Skin epidermis (tissue), 12 donors: ENCODE data around the gene ARVCF.

Experiments
- H3K27ac ChIP-seq, 21 experiments: fragments of 200-600 bp; sonication (generic) in 11 of 21; one replicate each; pipeline ENCODE4 v1.5.0; 2020; ENCODE audit warnings: mild to moderate bottlenecking in 3 of 21, inconsistent platforms in 2 of 21, moderate library complexity in 2 of 21
- H3K4me3 ChIP-seq, 7 experiments: fragments of 200-600 bp; sonication (generic) in 2 of 7; one replicate each; pipeline ENCODE4 v1.5.0; 2020; ENCODE audit warnings: inconsistent platforms in 2 of 7, mild to moderate bottlenecking in 2 of 7, moderate library complexity in 1 of 7

The ARVCF gene

GRCh38 chr22:20033045-20033706, 16.6 kb upstream of the ARVCF start:
- Histone ChIP-seq H3K4me3 (no peak overlapping the region), H3K27ac (peak overlapping the region in 4 of 21 experiments; percentile 3 to 47 (median 32))

- Histone ChIP-seq H3K27ac (peak overlapping the region in 7 of 21 experiments; percentile 3 to 47 (median 32)), H3K4me3 (no peak overlapping the region)
Measured at GRCh38 chr22:20032407-20032991, 15.9 kb upstream of the ARVCF start.

GRCh38 chr22:20031732-20032406, 15.2 kb upstream of the ARVCF start:
- peak overlapping the region in 6 of 21 experiments; percentile 30 to 47 (median 40) for H3K27ac ChIP-seq
- H3K4me3 ChIP-seq, result no peak overlapping the region

- H3K4me3 ChIP-seq, result no peak overlapping the region
- H3K27ac ChIP-seq, result peak overlapping the region in 1 of 21 experiments; percentile 32
Measured at GRCh38 chr22:20029550-20030225, 13.1 kb upstream of the ARVCF start.

GRCh38 chr22:20028855-20029549, 12.4 kb upstream of the ARVCF start:
- no peak overlapping the region for H3K4me3 ChIP-seq
- H3K27ac ChIP-seq, result peak overlapping the region in 2 of 21 experiments; percentile 16 to 37

- peak overlapping the region in 1 of 21 experiments; percentile 37 for H3K27ac ChIP-seq
- H3K4me3 ChIP-seq, result no peak overlapping the region
Measured at GRCh38 chr22:20027966-20028854, 11.6 kb upstream of the ARVCF start.

- Histone ChIP-seq H3K4me3 (no peak overlapping the region), H3K27ac (no peak overlapping the region)
Measured at GRCh38 chr22:20026996-20027601, 10.5 kb upstream of the ARVCF start.

- Histone ChIP-seq H3K4me3 (no peak overlapping the region), H3K27ac (no peak overlapping the region)
Measured at GRCh38 chr22:20026204-20026908, 9.7 kb upstream of the ARVCF start.

- Histone ChIP-seq H3K27ac (no peak overlapping the region), H3K4me3 (no peak overlapping the region)
Measured at GRCh38 chr22:20025401-20026203, 9.0 kb upstream of the ARVCF start.

GRCh38 chr22:20024650-20025397, 8.2 kb upstream of the ARVCF start:
- Histone ChIP-seq H3K27ac (no peak overlapping the region), H3K4me3 (no peak overlapping the region)

GRCh38 chr22:20024225-20024624, 7.6 kb upstream of the ARVCF start:
- H3K4me3 ChIP-seq, result no peak overlapping the region
- no peak overlapping the region for H3K27ac ChIP-seq

- no peak overlapping the region for H3K4me3 ChIP-seq
- H3K27ac ChIP-seq, result peak overlapping the region in 9 of 21 experiments; percentile 20 to 98 (median 94)
Measured at GRCh38 chr22:20022978-20023613, 6.5 kb upstream of the ARVCF start.

GRCh38 chr22:20022231-20022977, 5.8 kb upstream of the ARVCF start:
- Histone ChIP-seq H3K27ac (peak overlapping the region in 18 of 21 experiments; percentile 20 to 98 (median 92)), H3K4me3 (peak overlapping the region in 4 of 7 experiments; percentile 57 to 98 (median 90))

- H3K4me3 ChIP-seq, result peak overlapping the region; percentile 57 to 98 (median 91)
- peak overlapping the region; percentile 73 to 98 (median 92) for H3K27ac ChIP-seq
Measured at GRCh38 chr22:20021196-20022181, 4.9 kb upstream of the ARVCF start.
